Measurements from ENCODE around the gene PTCH1. TPM values are rescaled to one million over a fixed set of nuclear protein-coding genes. Genes with fewer than 3 reads are reported as not detected.

The PTCH1 gene
- total RNA-seq, 1 donor = 3.3 TPM

GRCh38 chr9:95429948-95430620 lies 86.7 kb downstream of the PTCH1 start:
- Histone ChIP-seq H3K27ac (ENCODE audit: low read depth, low read length) (no peak overlapping the region), H3K79me2 (ENCODE audit: insufficient read depth, low read length) (no peaks in the 10 kb centered on the region), H4K20me1 (ENCODE audit: insufficient read depth, low read length) (no peaks in the 10 kb centered on the region), H3K4me2 (ENCODE audit: insufficient read depth, low read length) (no peak overlapping the region), H3K27me3 (ENCODE audit: insufficient read depth, low read length) (no peaks in the 10 kb centered on the region), H3K36me3 (ENCODE audit: insufficient read depth, low read length) (no peaks in the 10 kb centered on the region), H3K9me3 (ENCODE audit: low read depth, low read length) (no peaks in the 10 kb centered on the region), H3K4me3 (ENCODE audit: insufficient read depth, low read length) (no peak overlapping the region), H2AFZ (ENCODE audit: low read length) (no peak overlapping the region), H3K4me1 (ENCODE audit: insufficient read depth, low read length) (peaks cover 9% of the 10 kb centered on the region)
- DNase-seq (ENCODE audit: insufficient read length, low spot score, missing footprints) = no peak
- TF ChIP-seq CTCF (IDR thresholded peaks at IDR 0.05; ENCODE audit: extremely low read depth, low read depth, low read length) = no peak

GRCh38 chr9:95429096-95429495 lies 87.7 kb downstream of the PTCH1 start:
- TF ChIP-seq CTCF (IDR thresholded peaks at IDR 0.05; ENCODE audit: extremely low read depth, low read depth, low read length) = no peak
- no peak overlapping the region for H3K27ac ChIP-seq (ENCODE audit: low read depth, low read length)
- no peak for DNase-seq (ENCODE audit: insufficient read length, low spot score, missing footprints)
- no peaks in the 10 kb centered on the region for H3K79me2 ChIP-seq (ENCODE audit: insufficient read depth, low read length)
- no peak overlapping the region for H2AFZ ChIP-seq (ENCODE audit: low read length)
- H3K27me3 ChIP-seq (ENCODE audit: insufficient read depth, low read length) = no peaks in the 10 kb centered on the region
- no peaks in the 10 kb centered on the region for H3K36me3 ChIP-seq (ENCODE audit: insufficient read depth, low read length)
- H4K20me1 ChIP-seq (ENCODE audit: insufficient read depth, low read length) = no peaks in the 10 kb centered on the region
- H3K4me2 ChIP-seq (ENCODE audit: insufficient read depth, low read length) = no peak overlapping the region
- H3K9me3 ChIP-seq (ENCODE audit: low read depth, low read length) = no peaks in the 10 kb centered on the region
- no peak overlapping the region for H3K4me3 ChIP-seq (ENCODE audit: insufficient read depth, low read length)
- peaks cover 9% of the 10 kb centered on the region for H3K4me1 ChIP-seq (ENCODE audit: insufficient read depth, low read length)

- peak overlapping the region; percentile 67 for H3K4me3 ChIP-seq (ENCODE audit: insufficient read depth, low read length)
- peaks cover 6% of the 10 kb centered on the region for H3K9me3 ChIP-seq (ENCODE audit: low read depth, low read length)
- no peak overlapping the region for H3K27ac ChIP-seq (ENCODE audit: low read depth, low read length)
- H3K27me3 ChIP-seq (ENCODE audit: insufficient read depth, low read length) = no peaks in the 10 kb centered on the region
- H3K4me2 ChIP-seq (ENCODE audit: insufficient read depth, low read length) = peak overlapping the region; percentile 80
- no peaks in the 10 kb centered on the region for H3K79me2 ChIP-seq (ENCODE audit: insufficient read depth, low read length)
- TF ChIP-seq CTCF (IDR thresholded peaks at IDR 0.05; ENCODE audit: extremely low read depth, low read depth, low read length) = no peak
- H2AFZ ChIP-seq (ENCODE audit: low read length) = peak overlapping the region; percentile 73
- H3K36me3 ChIP-seq (ENCODE audit: insufficient read depth, low read length) = no peaks in the 10 kb centered on the region
- H3K4me1 ChIP-seq (ENCODE audit: insufficient read depth, low read length) = peaks cover 9% of the 10 kb centered on the region
- DNase-seq (ENCODE audit: insufficient read length, low spot score, missing footprints) = peak; percentile 86
- no peaks in the 10 kb centered on the region for H4K20me1 ChIP-seq (ENCODE audit: insufficient read depth, low read length)
These were observed 90.7 kb downstream of the PTCH1 start for GRCh38 chr9:95425910-95426551.

- H2AFZ ChIP-seq (ENCODE audit: low read length) = no peak overlapping the region
- H4K20me1 ChIP-seq (ENCODE audit: insufficient read depth, low read length) = no peaks in the 10 kb centered on the region
- no peak overlapping the region for H3K4me3 ChIP-seq (ENCODE audit: insufficient read depth, low read length)
- H3K79me2 ChIP-seq (ENCODE audit: insufficient read depth, low read length) = no peaks in the 10 kb centered on the region
- peaks cover 6% of the 10 kb centered on the region for H3K9me3 ChIP-seq (ENCODE audit: low read depth, low read length)
- H3K4me2 ChIP-seq (ENCODE audit: insufficient read depth, low read length) = no peak overlapping the region
- no peak overlapping the region for H3K27ac ChIP-seq (ENCODE audit: low read depth, low read length)
- no peaks in the 10 kb centered on the region for H3K27me3 ChIP-seq (ENCODE audit: insufficient read depth, low read length)
- DNase-seq (ENCODE audit: insufficient read length, low spot score, missing footprints) = no peak
- no peak for TF ChIP-seq CTCF (IDR thresholded peaks at IDR 0.05; ENCODE audit: extremely low read depth, low read depth, low read length)
- peaks cover 9% of the 10 kb centered on the region for H3K4me1 ChIP-seq (ENCODE audit: insufficient read depth, low read length)
- H3K36me3 ChIP-seq (ENCODE audit: insufficient read depth, low read length) = no peaks in the 10 kb centered on the region
These were observed 94.1 kb downstream of the PTCH1 start for GRCh38 chr9:95422650-95423049.
